Measurements from ENCODE around the gene HIRA. TPM values are rescaled to one million over a fixed set of nuclear protein-coding genes. Genes with fewer than 3 reads are reported as not detected.

The HIRA gene
- total RNA-seq, 1 donor from 2014 or later, result 38.2 TPM

GRCh38 chr22:19430890-19431541 lies 517 bp downstream of the HIRA start:
- H3K36me3 Mint-ChIP-seq, result peaks cover 12% of the 10 kb centered on the region
- peak overlapping the region; percentile 86 for H3K27ac Mint-ChIP-seq
- H3K4me1 Mint-ChIP-seq, result peaks cover 22% of the 10 kb centered on the region
- no peaks in the 10 kb centered on the region for H3K9me3 Mint-ChIP-seq
- TF ChIP-seq CTCF (IDR thresholded peaks at IDR 0.05; ENCODE audit: unreplicated experiment), result no peak
- H3K4me3 Mint-ChIP-seq, result peak overlapping the region; percentile 83
- DNase-seq (ENCODE audit: low spot score in 2 of 2, unreplicated experiment in 2 of 2), result peak in 1 of 2 experiments; percentile 47
- no peaks in the 10 kb centered on the region for H3K27me3 Mint-ChIP-seq (ENCODE audit: low read depth)

- H3K9me3 Mint-ChIP-seq, result no peaks in the 10 kb centered on the region
- no peak for DNase-seq (ENCODE audit: low spot score in 2 of 2, unreplicated experiment in 2 of 2)
- peak overlapping the region; percentile 86 for H3K27ac Mint-ChIP-seq
- TF ChIP-seq CTCF (IDR thresholded peaks at IDR 0.05; ENCODE audit: unreplicated experiment), result no peak
- H3K4me3 Mint-ChIP-seq, result peak overlapping the region; percentile 83
- H3K4me1 Mint-ChIP-seq, result peaks cover 22% of the 10 kb centered on the region
- peaks cover 6% of the 10 kb centered on the region for H3K36me3 Mint-ChIP-seq
- H3K27me3 Mint-ChIP-seq (ENCODE audit: low read depth), result no peaks in the 10 kb centered on the region
Observed at GRCh38 chr22:19429950-19430889, 1.3 kb downstream of the HIRA start.

GRCh38 chr22:19424186-19424500 lies 7.4 kb downstream of the HIRA start:
- Mint-ChIP-seq H3K4me1 (peaks cover 2% of the 10 kb centered on the region), H3K27ac (no peak overlapping the region), H3K9me3 (no peaks in the 10 kb centered on the region), H3K36me3 (peaks cover 1% of the 10 kb centered on the region), H3K27me3 (ENCODE audit: low read depth) (no peaks in the 10 kb centered on the region), H3K4me3 (no peak overlapping the region)
- no peak for TF ChIP-seq CTCF (IDR thresholded peaks at IDR 0.05; ENCODE audit: unreplicated experiment)
- DNase-seq (ENCODE audit: low spot score in 2 of 2, unreplicated experiment in 2 of 2), result no peak

- peaks cover 2% of the 10 kb centered on the region for H3K4me1 Mint-ChIP-seq
- peak overlapping the region; percentile 37 for H3K27ac Mint-ChIP-seq
- no peaks in the 10 kb centered on the region for H3K27me3 Mint-ChIP-seq (ENCODE audit: low read depth)
- H3K36me3 Mint-ChIP-seq, result no peaks in the 10 kb centered on the region
- H3K4me3 Mint-ChIP-seq, result no peak overlapping the region
- DNase-seq (ENCODE audit: low spot score in 2 of 2, unreplicated experiment in 2 of 2), result no peak
- TF ChIP-seq CTCF (IDR thresholded peaks at IDR 0.05; ENCODE audit: unreplicated experiment), result no peak
- no peaks in the 10 kb centered on the region for H3K9me3 Mint-ChIP-seq
Observed at GRCh38 chr22:19422440-19423301, 8.9 kb downstream of the HIRA start.

- Mint-ChIP-seq H3K4me3 (no peak overlapping the region), H3K9me3 (peaks cover 5% of the 10 kb centered on the region), H3K4me1 (peaks cover 2% of the 10 kb centered on the region), H3K27me3 (ENCODE audit: low read depth) (no peaks in the 10 kb centered on the region), H3K27ac (no peak overlapping the region), H3K36me3 (peaks cover 11% of the 10 kb centered on the region)
- DNase-seq (ENCODE audit: low spot score in 2 of 2, unreplicated experiment in 2 of 2), result no peak
- TF ChIP-seq CTCF (IDR thresholded peaks at IDR 0.05; ENCODE audit: unreplicated experiment), result no peak
Observed at GRCh38 chr22:19420321-19420720, 11.2 kb downstream of the HIRA start.
